Fibroblast of lung (primary cell): ENCODE measurements around the gene TMEM240.

ENCODE experiments used
- CTCF ChIP-seq, 2 donors: IDR thresholded peaks in 1 of 2; conservative IDR thresholded peaks in 1 of 2; 1 replicate in 1 of 2; 2 replicates in 1 of 2; pipeline ENCODE4 v1.5.1; 2011 to 2012; ENCODE audit warnings: low read length in 2 of 2, control low read depth in 1 of 2, inconsistent platforms in 1 of 2, low read depth in 1 of 2, mild to moderate bottlenecking in 1 of 2
- EZH2 ChIP-seq: IDR thresholded peaks from 2 replicates; pipeline ENCODE4 v1.5.1; 2012; ENCODE audit warnings: low read length, control low read depth, mild to moderate bottlenecking; ENCODE audit errors: missing control alignments

GRCh38 chr1:1547476-1547875 lies 7.1 kb upstream of the TMEM240 start:
- TF ChIP-seq CTCF (conservative IDR thresholded peaks at IDR 0.05 in 1 of 2, IDR thresholded peaks at IDR 0.05 in 1 of 2; ENCODE audit: low read depth in 1 of 2, low read length in 2 of 2) (no peak), EZH2 (no peak)
